K562 (cell line): ENCODE measurements around the gene FAAP100. TPM values are rescaled to one million over a fixed set of nuclear protein-coding genes. Genes with fewer than 3 reads are reported as not detected.
A peak's percentile ranks its signal among the peaks of the same experiment; 100 is the strongest.

Experiments used
- ASH1L ChIP-seq: fragments of 450-650 bp; IDR thresholded peaks from 2 replicates; pipeline ENCODE4 v1.6.1; 2018; ENCODE audit warnings: borderline replicate concordance, mild to moderate bottlenecking, low read depth; ENCODE audit not compliant: partially characterized antibody
- HOMEZ ChIP-seq: fragments of 250-450 bp; sonication (Bioruptor Pico); IDR thresholded peaks from 2 replicates; pipeline ENCODE4 v1.4.0; 2020; ENCODE audit warnings: mild to moderate bottlenecking, moderate library complexity
- NFYB ChIP-seq: IDR thresholded peaks from 2 replicates; pipeline ENCODE4 v1.6.1; 2011; ENCODE audit warnings: mild to moderate bottlenecking, moderate library complexity; ENCODE audit not compliant: insufficient read length; ENCODE audit errors: extremely low read depth
- NR3C1 ChIP-seq: sonication (generic); formaldehyde crosslinking; IDR thresholded peaks from 2 replicates; pipeline ENCODE4 v1.8.1; 2022; ENCODE audit warnings: missing genetic modification reagents
- POLR2G ChIP-seq: fragments of 200-400 bp; formaldehyde crosslinking; IDR thresholded peaks from 2 replicates; pipeline ENCODE4 v1.6.1; 2017; ENCODE audit warnings: low read depth, mild to moderate bottlenecking, antibody characterized with exemption, low read length, moderate library complexity
- PPARD ChIP-seq: fragments of 250-450 bp; sonication (Bioruptor Pico); IDR thresholded peaks from 2 replicates; pipeline ENCODE4 v1.8.0; 2022; ENCODE audit warnings: inconsistent platforms, mild to moderate bottlenecking, moderate library complexity
- RBM39 ChIP-seq: fragments of 200-400 bp; formaldehyde crosslinking; optimal IDR thresholded peaks from 2 replicates; pipeline ENCODE3; 2018; ENCODE audit warnings: low read depth, low read length
- SMAD2 ChIP-seq: fragments of 150-350 bp; IDR thresholded peaks from 2 replicates; pipeline ENCODE4 v1.6.1; 2014; ENCODE audit warnings: low read depth, mild to moderate bottlenecking, low read length
- SRSF9 ChIP-seq: fragments of 200-400 bp; formaldehyde crosslinking; IDR thresholded peaks from 2 replicates; pipeline ENCODE4 v1.6.1; 2017; ENCODE audit warnings: low read depth, low read length, borderline replicate concordance
- TFAP4 ChIP-seq: sonication (generic); formaldehyde crosslinking; IDR thresholded peaks from 2 replicates; pipeline ENCODE4 v1.8.0; 2022; ENCODE audit warnings: missing genetic modification reagents, mild to moderate bottlenecking, moderate library complexity, borderline replicate concordance
- ZEB2 ChIP-seq: fragments of 450-650 bp; IDR thresholded peaks from 2 replicates; pipeline ENCODE4 v1.6.1; 2016
- ZNF232 ChIP-seq: sonication (generic); formaldehyde crosslinking; IDR thresholded peaks from 2 replicates; pipeline ENCODE4 v1.8.0; 2022; ENCODE audit warnings: mild to moderate bottlenecking, missing genetic modification reagents
- polyA plus RNA-seq, 8 experiments: library from polyadenylated mRNA; depleted of rRNA in 4 of 8; stranded (reverse) in 5 of 8; unstranded in 3 of 8; fragments of >200 nt; fragmentation: Nextera tagmentation in 2 of 8; fragmentation: Illumina TruSeq in 1 of 8; extraction: Ambion mirVana in 2 of 8; extraction: Trizol in 1 of 8; gene quantifications; 2 replicates each; pipeline versions ENCODE4 v1.2.1 to v1.2.3, GENCODE V29; 2011 to 2014; ENCODE audit warnings: inconsistent platforms in 1 of 8, missing spikeins in 1 of 8
- total RNA-seq, 7 experiments: library from RNA; depleted of rRNA in 6 of 7; stranded (reverse); fragments of >200 nt in 6 of 7; fragmentation: Illumina TruSeq in 2 of 7; extraction: Trizol in 2 of 7; gene quantifications; 2 replicates each; pipeline versions ENCODE4 v1.2.1 to v1.2.3, GENCODE V29; 2011 to 2021; ENCODE audit warnings: low replicate concordance in 1 of 7
- TF ChIP-seq, protein P1 (sequence below): sonication (generic); formaldehyde crosslinking; IDR thresholded peaks from 2 replicates; pipeline ENCODE4 v1.9.0; 2022; ENCODE audit warnings: mild to moderate bottlenecking, missing genetic modification reagents

The FAAP100 gene
- total and polyA plus RNA-seq, 9 of the 15 experiments (the other 6 are each of a cell fraction or from before 2014, with no cell fraction given): 0.31 to 51.2 (median 12.6) TPM

GRCh38 chr17:81493198-81494038, 58.7 kb downstream of the FAAP100 start (continued):
- TF ChIP-seq TFAP4 (CRISPR knock-in tag) (peak; percentile 32; the same call in 1 of the 2 replicates), PPARD (CRISPR knock-in tag) (no peak), ASH1L (peak; percentile 78), NR3C1 (CRISPR knock-in tag) (no peak), RBM39 (no peak), ZNF232 (CRISPR knock-in tag) (no peak), SRSF9 (no peak), SMAD2 (no peak), NFYB (peak; percentile 95), HOMEZ (no peak), ZEB2 (no peak), POLR2G (peak; percentile 52)
- TF ChIP-seq, protein P1, sequence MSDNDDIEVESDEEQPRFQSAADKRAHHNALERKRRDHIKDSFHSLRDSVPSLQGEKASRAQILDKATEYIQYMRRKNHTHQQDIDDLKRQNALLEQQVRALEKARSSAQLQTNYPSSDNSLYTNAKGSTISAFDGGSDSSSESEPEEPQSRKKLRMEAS (CRISPR knock-in tag): peak; percentile 47; the same call in 1 of the 2 replicates
